Skin epidermis (tissue), 12 donors: ENCODE results near the gene FUBP1.
"Not testable (repeated sequence)": the region's sequence is repeated elsewhere in the genome, so short reads cannot be mapped to it uniquely, and the experiment has no call there.

Source experiments
- H3K27ac ChIP-seq, 21 experiments: fragments of 200-600 bp; sonication (generic) in 11 of 21; one replicate each; pipeline ENCODE4 v1.5.0; 2020; ENCODE audit warnings: mild to moderate bottlenecking in 3 of 21, inconsistent platforms in 2 of 21, moderate library complexity in 2 of 21
- H3K4me3 ChIP-seq, 7 experiments: fragments of 200-600 bp; sonication (generic) in 2 of 7; one replicate each; pipeline ENCODE4 v1.5.0; 2020; ENCODE audit warnings: inconsistent platforms in 2 of 7, mild to moderate bottlenecking in 2 of 7, moderate library complexity in 1 of 7

Gene FUBP1

GRCh38 chr1:77978969-77979876 lies at the start of gene FUBP1:
Gene FUBP1, minus strand, starts transcription at chr1:77979072. Its CDS starts 68 bp downstream, at chr1:77979004.
- peak within 1 kb of the TSS; percentile 64 to 90 (median 80) for H3K4me3 ChIP-seq
- peak within 1 kb of the TSS; percentile 72 to 99 (median 96) for H3K27ac ChIP-seq

- H3K4me3 ChIP-seq, H3K27ac ChIP-seq: not testable (repeated sequence)
Measured at GRCh38 chr1:78021134-78021533, 42.3 kb upstream of the FUBP1 start.

GRCh38 chr1:78019024-78019423 lies 40.2 kb upstream of the FUBP1 start:
- no peak overlapping the region for H3K27ac ChIP-seq
- H3K4me3 ChIP-seq: no peak overlapping the region

GRCh38 chr1:78015148-78015547 lies 36.3 kb upstream of the FUBP1 start:
- Histone ChIP-seq H3K4me3 (no peak overlapping the region), H3K27ac (no peak overlapping the region)

GRCh38 chr1:78011050-78011449 lies 32.2 kb upstream of the FUBP1 start:
- H3K4me3 ChIP-seq: no peak overlapping the region
- no peak overlapping the region for H3K27ac ChIP-seq

- no peak overlapping the region for H3K4me3 ChIP-seq
- no peak overlapping the region for H3K27ac ChIP-seq
Measured at GRCh38 chr1:78009836-78010235, 31.0 kb upstream of the FUBP1 start.

- H3K4me3 ChIP-seq: no peak overlapping the region
- no peak overlapping the region for H3K27ac ChIP-seq
Measured at GRCh38 chr1:78009276-78009675, 30.4 kb upstream of the FUBP1 start.

GRCh38 chr1:78007677-78008341 lies 28.9 kb upstream of the FUBP1 start:
- Histone ChIP-seq H3K27ac (peak overlapping the region in 1 of 21 experiments; percentile 31), H3K4me3 (peak overlapping the region in 1 of 7 experiments; percentile 54)

- Histone ChIP-seq H3K4me3 (peak overlapping the region; percentile 30 to 54 (median 45)), H3K27ac (peak overlapping the region in 11 of 21 experiments; percentile 48 to 95 (median 90))
Measured at GRCh38 chr1:78006521-78006920, 27.6 kb upstream of the FUBP1 start.

GRCh38 chr1:78005755-78006154 lies 26.9 kb upstream of the FUBP1 start:
- Histone ChIP-seq H3K4me3 (peak overlapping the region; percentile 30 to 54 (median 45)), H3K27ac (peak overlapping the region in 18 of 21 experiments; percentile 11 to 96 (median 89))

GRCh38 chr1:78005448-78005722 lies 26.5 kb upstream of the FUBP1 start:
- peak overlapping the region; percentile 30 to 54 (median 45) for H3K4me3 ChIP-seq
- peak overlapping the region in 18 of 21 experiments; percentile 74 to 96 (median 89) for H3K27ac ChIP-seq

GRCh38 chr1:78004719-78005447 lies 26.0 kb upstream of the FUBP1 start, which contains the start of gene DNAJB4:
Gene DNAJB4, plus strand, starts transcription at chr1:78004939. Its CDS starts 172 bp downstream, at chr1:78005111.
- H3K27ac ChIP-seq: peak within 1 kb of the TSS in 20 of 21 experiments; percentile 66 to 96 (median 89)
- H3K4me3 ChIP-seq: peak within 1 kb of the TSS; percentile 30 to 54 (median 45)

- Histone ChIP-seq H3K27ac (peak overlapping the region in 20 of 21 experiments; percentile 50 to 96 (median 89)), H3K4me3 (peak overlapping the region; percentile 30 to 54 (median 45))
Measured at GRCh38 chr1:78003882-78004718, 25.2 kb upstream of the FUBP1 start.

- H3K4me3 ChIP-seq: no peak overlapping the region
- peak overlapping the region in 11 of 21 experiments; percentile 4 to 95 (median 87) for H3K27ac ChIP-seq
Measured at GRCh38 chr1:78003070-78003746, 24.3 kb upstream of the FUBP1 start.

- not testable (repeated sequence) for H3K4me3 ChIP-seq, H3K27ac ChIP-seq
Measured at GRCh38 chr1:78000536-78000935, 21.7 kb upstream of the FUBP1 start.

GRCh38 chr1:77996734-77997133 lies 17.9 kb upstream of the FUBP1 start:
- Histone ChIP-seq H3K4me3 (no peak overlapping the region), H3K27ac (no peak overlapping the region)

GRCh38 chr1:77994117-77994705 lies 15.3 kb upstream of the FUBP1 start:
- no peak overlapping the region for H3K4me3 ChIP-seq
- H3K27ac ChIP-seq: no peak overlapping the region

- H3K4me3 ChIP-seq: no peak overlapping the region
Measured at GRCh38 chr1:77991638-77992037, 12.8 kb upstream of the FUBP1 start.

More at GRCh38 chr1:77991638-77992037, 12.8 kb upstream of the FUBP1 start:
- no peak overlapping the region for H3K27ac ChIP-seq
